Glutamatergic neuron (in vitro differentiated cells): ENCODE results near the gene SRP14. TPM values are rescaled to one million over a fixed set of nuclear protein-coding genes. Genes with fewer than 3 reads are reported as not detected.

ENCODE experiments used
- DNase-seq: peaks from one replicate; pipeline ENCODE4 v3.0.0; 2022
- H3K27ac Mint-ChIP-seq: one replicate; pipeline ENCODE4 v1.8.0; 2020; ENCODE audit warnings: mild to moderate bottlenecking, mixed read lengths, inconsistent platforms; ENCODE audit not compliant: unreplicated experiment
- H3K27me3 Mint-ChIP-seq: one replicate; pipeline ENCODE4 v1.8.0; 2020; ENCODE audit warnings: mild to moderate bottlenecking, moderate library complexity, mixed read lengths, inconsistent platforms; ENCODE audit not compliant: unreplicated experiment
- H3K36me3 Mint-ChIP-seq: one replicate; pipeline ENCODE4 v1.8.0; 2020; ENCODE audit warnings: mild to moderate bottlenecking, mixed read lengths, inconsistent platforms; ENCODE audit not compliant: unreplicated experiment
- H3K4me1 Mint-ChIP-seq: one replicate; pipeline ENCODE4 v1.8.0; 2020; ENCODE audit warnings: mild to moderate bottlenecking, low read depth, mixed read lengths, inconsistent platforms; ENCODE audit not compliant: unreplicated experiment
- H3K4me3 Mint-ChIP-seq: one replicate; pipeline ENCODE4 v1.8.0; 2020; ENCODE audit warnings: mild to moderate bottlenecking, mixed read lengths, inconsistent platforms; ENCODE audit not compliant: unreplicated experiment
- H3K9me3 Mint-ChIP-seq: one replicate; pipeline ENCODE4 v1.8.0; 2020; ENCODE audit warnings: mild to moderate bottlenecking, moderate library complexity, mixed read lengths, inconsistent platforms; ENCODE audit not compliant: unreplicated experiment
- CTCF ChIP-seq: fragments of 200-600 bp; sonication (generic); IDR thresholded peaks from one replicate; pipeline ENCODE4 v1.5.0; 2021; ENCODE audit not compliant: partially characterized antibody, unreplicated experiment
- total RNA-seq: library from RNA; stranded (reverse); fragmentation: NEBNext Ultra II Directional; extraction: Animal tissue kit (Norgen Biotek cat#: 25700); gene quantifications from one replicate; pipeline ENCODE4 v1.2.1, GENCODE V29; 2021; ENCODE audit not compliant: unreplicated experiment

SRP14 gene
- total RNA-seq, 1 donor from 2014 or later = 246 TPM

GRCh38 chr15:40011303-40011702 lies 27.7 kb downstream of the SRP14 start:
- Mint-ChIP-seq H3K4me3 (peak overlapping the region; percentile 25), H3K27ac (peak overlapping the region; percentile 67), H3K27me3 (peaks cover 3% of the 10 kb centered on the region), H3K36me3 (peaks cover 48% of the 10 kb centered on the region), H3K9me3 (peaks cover 16% of the 10 kb centered on the region), H3K4me1 (peaks cover 14% of the 10 kb centered on the region)
- no peak for DNase-seq
- TF ChIP-seq CTCF = no peak

GRCh38 chr15:40010686-40011085 lies 28.3 kb downstream of the SRP14 start:
- peaks cover 3% of the 10 kb centered on the region for H3K27me3 Mint-ChIP-seq

GRCh38 chr15:40008061-40008765 lies 30.8 kb downstream of the SRP14 start:
- Mint-ChIP-seq H3K4me3 (no peak overlapping the region), H3K27ac (no peak overlapping the region), H3K27me3 (peaks cover 2% of the 10 kb centered on the region), H3K36me3 (peaks cover 19% of the 10 kb centered on the region), H3K9me3 (peaks cover under 1% of the 10 kb centered on the region), H3K4me1 (peaks cover 14% of the 10 kb centered on the region)
- no peak for TF ChIP-seq CTCF
- no peak for DNase-seq

More at GRCh38 chr15:40010686-40011085, 28.3 kb downstream of the SRP14 start:
- Mint-ChIP-seq H3K9me3 (peaks cover 16% of the 10 kb centered on the region), H3K4me3 (peak overlapping the region; percentile 43), H3K4me1 (peaks cover 14% of the 10 kb centered on the region), H3K27ac (peak overlapping the region; percentile 67), H3K36me3 (peaks cover 43% of the 10 kb centered on the region)
- TF ChIP-seq CTCF = no peak
- peak; percentile 46 for DNase-seq

- Mint-ChIP-seq H3K27me3 (peaks cover 2% of the 10 kb centered on the region), H3K36me3 (peaks cover 7% of the 10 kb centered on the region), H3K9me3 (no peaks in the 10 kb centered on the region), H3K27ac (no peak overlapping the region), H3K4me3 (no peak overlapping the region), H3K4me1 (peaks cover 14% of the 10 kb centered on the region)
- no peak for DNase-seq
- no peak for TF ChIP-seq CTCF
Observed at GRCh38 chr15:40006646-40007045, 32.3 kb downstream of the SRP14 start.

- Mint-ChIP-seq H3K36me3 (peaks cover 6% of the 10 kb centered on the region), H3K4me1 (peaks cover 10% of the 10 kb centered on the region), H3K4me3 (no peak overlapping the region), H3K9me3 (no peaks in the 10 kb centered on the region), H3K27ac (no peak overlapping the region), H3K27me3 (peaks cover 2% of the 10 kb centered on the region)
- no peak for TF ChIP-seq CTCF
- no peak for DNase-seq
Observed at GRCh38 chr15:40006003-40006402, 33.0 kb downstream of the SRP14 start.
